ENCODE data around the gene CFAP43. TPM values are rescaled to one million over a fixed set of nuclear protein-coding genes. Genes with fewer than 3 reads are reported as not detected.

Gene CFAP43
- total and polyA plus RNA-seq, 10 of the 15 experiments (the other 5 are each of a cell fraction or from before 2014, with no cell fraction given) = 0.06 to 0.14 (median 0.10) TPM; not detected in 5

GRCh38 chr10:104259999-104260774, 28.0 kb upstream of the CFAP43 start:
- WGBS (ENCODE audit: insufficient coverage, insufficient replicate concordance, low lambda C conversion rate, missing lambda C conversion rate) = 86% methylated on average over 6 of the region's 6 CpGs
- ChIA-PET SMC1A (ENCODE audit: uncharacterized antibody, unreplicated experiment) (no interaction called here), POLR2A (no interaction called here), CTCF (interaction anchor here (1.0 to 13.2 kb wide), 3 partner anchors 12 to 31 kb away, joined by 3 to 105 read pairs (median 4); no protein-coding TSS in a partner anchor), RAD21 (ENCODE audit: unreplicated experiment) (no interaction called here)
- no peak for FAIRE-seq
- no peak overlapping the region for H3K4me2 ChIP-seq (ENCODE audit: control insufficient read depth, insufficient read depth)
- peaks cover 3% of the 10 kb centered on the region; the same call in 1 of the 2 replicates for H3K4me1 ChIP-seq (ENCODE audit: control insufficient read depth, insufficient read depth, low read length)
- H3K79me2 ChIP-seq (ENCODE audit: control insufficient read depth, insufficient read depth, low read length) = peaks cover 50% of the 10 kb centered on the region
- in situ Hi-C loops (cut with MboI) = no loop called here
- H3K27ac ChIP-seq (ENCODE audit: control insufficient read depth, insufficient read depth) = no peak overlapping the region
- H3K9ac ChIP-seq (ENCODE audit: control insufficient read depth, insufficient read depth, low read length) = no peak overlapping the region
- H3K9me3 ChIP-seq (replicated peaks; ENCODE audit: control insufficient read depth, insufficient read depth, low read length) = no peaks in the 10 kb centered on the region
- no peak for DNase-seq (ENCODE audit: low read depth, low spot score)
- H4K20me1 ChIP-seq (ENCODE audit: control insufficient read depth, insufficient read depth) = no peaks in the 10 kb centered on the region
- H2AFZ ChIP-seq (ENCODE audit: control insufficient read depth, low read depth, low read length) = no peak overlapping the region
- no peaks in the 10 kb centered on the region for H3K27me3 ChIP-seq (replicated peaks in 1 of 2; ENCODE audit: control insufficient read depth in 2 of 2, insufficient read depth in 2 of 2, low read length in 1 of 2)
- no peak overlapping the region for H3K4me3 ChIP-seq
- BruUV-seq (replicated peaks) = no TSS peak
- ATAC-seq = no peak
- intact Hi-C loops (cut with micrococcal nuclease; ENCODE audit: unreplicated experiment) = loop anchor here (10.0 kb wide), 1 partner anchor 355 kb away; no protein-coding TSS in a partner anchor
- H3K36me3 ChIP-seq (ENCODE audit: control insufficient read depth in 2 of 2, insufficient read depth in 2 of 2, low read length in 1 of 2) = peaks cover 0 to 31% of the 10 kb centered on the region in 2 experiments; a peak in 3 of 4 replicates
- no peak for TF ChIP-seq ZNF207 (IDR thresholded peaks at IDR 0.05; ENCODE audit: borderline replicate concordance)
- TF ChIP-seq IKZF1 (conservative IDR thresholded peaks at IDR 0.05) = no peak
- no peak for TF ChIP-seq CEBPB (IDR thresholded peaks at IDR 0.05; ENCODE audit: borderline replicate concordance in 1 of 2, low read depth in 2 of 2, low read length in 2 of 2)
- no peak for TF ChIP-seq SIN3A (IDR thresholded peaks at IDR 0.05; ENCODE audit: low read depth, low read length)
- no peak for TF ChIP-seq HSF1 (IDR thresholded peaks at IDR 0.05; ENCODE audit: low read depth, low read length)
- TF ChIP-seq, protein P1, sequence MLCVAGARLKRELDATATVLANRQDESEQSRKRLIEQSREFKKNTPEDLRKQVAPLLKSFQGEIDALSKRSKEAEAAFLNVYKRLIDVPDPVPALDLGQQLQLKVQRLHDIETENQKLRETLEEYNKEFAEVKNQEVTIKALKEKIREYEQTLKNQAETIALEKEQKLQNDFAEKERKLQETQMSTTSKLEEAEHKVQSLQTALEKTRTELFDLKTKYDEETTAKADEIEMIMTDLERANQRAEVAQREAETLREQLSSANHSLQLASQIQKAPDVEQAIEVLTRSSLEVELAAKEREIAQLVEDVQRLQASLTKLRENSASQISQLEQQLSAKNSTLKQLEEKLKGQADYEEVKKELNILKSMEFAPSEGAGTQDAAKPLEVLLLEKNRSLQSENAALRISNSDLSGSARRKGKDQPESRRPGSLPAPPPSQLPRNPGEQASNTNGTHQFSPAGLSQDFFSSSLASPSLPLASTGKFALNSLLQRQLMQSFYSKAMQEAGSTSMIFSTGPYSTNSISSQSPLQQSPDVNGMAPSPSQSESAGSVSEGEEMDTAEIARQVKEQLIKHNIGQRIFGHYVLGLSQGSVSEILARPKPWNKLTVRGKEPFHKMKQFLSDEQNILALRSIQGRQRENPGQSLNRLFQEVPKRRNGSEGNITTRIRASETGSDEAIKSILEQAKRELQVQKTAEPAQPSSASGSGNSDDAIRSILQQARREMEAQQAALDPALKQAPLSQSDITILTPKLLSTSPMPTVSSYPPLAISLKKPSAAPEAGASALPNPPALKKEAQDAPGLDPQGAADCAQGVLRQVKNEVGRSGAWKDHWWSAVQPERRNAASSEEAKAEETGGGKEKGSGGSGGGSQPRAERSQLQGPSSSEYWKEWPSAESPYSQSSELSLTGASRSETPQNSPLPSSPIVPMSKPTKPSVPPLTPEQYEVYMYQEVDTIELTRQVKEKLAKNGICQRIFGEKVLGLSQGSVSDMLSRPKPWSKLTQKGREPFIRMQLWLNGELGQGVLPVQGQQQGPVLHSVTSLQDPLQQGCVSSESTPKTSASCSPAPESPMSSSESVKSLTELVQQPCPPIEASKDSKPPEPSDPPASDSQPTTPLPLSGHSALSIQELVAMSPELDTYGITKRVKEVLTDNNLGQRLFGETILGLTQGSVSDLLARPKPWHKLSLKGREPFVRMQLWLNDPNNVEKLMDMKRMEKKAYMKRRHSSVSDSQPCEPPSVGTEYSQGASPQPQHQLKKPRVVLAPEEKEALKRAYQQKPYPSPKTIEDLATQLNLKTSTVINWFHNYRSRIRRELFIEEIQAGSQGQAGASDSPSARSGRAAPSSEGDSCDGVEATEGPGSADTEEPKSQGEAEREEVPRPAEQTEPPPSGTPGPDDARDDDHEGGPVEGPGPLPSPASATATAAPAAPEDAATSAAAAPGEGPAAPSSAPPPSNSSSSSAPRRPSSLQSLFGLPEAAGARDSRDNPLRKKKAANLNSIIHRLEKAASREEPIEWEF (IDR thresholded peaks at IDR 0.05; ENCODE audit: insufficient replicate concordance, low read depth, low read length) = no peak
- TF ChIP-seq SMAD1 (IDR thresholded peaks at IDR 0.05; ENCODE audit: low read depth, partially characterized antibody) = no peak
- TF ChIP-seq SUPT20H (IDR thresholded peaks at IDR 0.05; ENCODE audit: borderline replicate concordance, control insufficient read depth, low read depth, low read length) = no peak
- no peak for TF ChIP-seq RB1 (IDR thresholded peaks at IDR 0.05; ENCODE audit: borderline replicate concordance)
- TF ChIP-seq KAT2A (conservative IDR thresholded peaks at IDR 0.05; ENCODE audit: control insufficient read depth, low read depth, low read length) = no peak
- no peak for TF ChIP-seq KDM1A (IDR thresholded peaks at IDR 0.05; ENCODE audit: borderline replicate concordance)
- TF ChIP-seq EZH2 (IDR thresholded peaks at IDR 0.05; ENCODE audit: borderline replicate concordance, control insufficient read depth, low read depth, low read length) = no peak
- TF ChIP-seq HDAC6 (IDR thresholded peaks at IDR 0.05; ENCODE audit: unreplicated experiment) = no peak

Measured in GM12878 (cell line).